MM.1S (cell line): ENCODE results near the gene B4GALNT3.

Experiments used
- DNase-seq: peaks from one replicate; pipeline ENCODE4 v3.0.0-alpha.2; 2015
- H2AFZ ChIP-seq: fragments of 300-600 bp; sonication (generic); 2 replicates; pipeline ENCODE4 v1.6.0; 2016; ENCODE audit warnings: antibody characterized with exemption, low read length
- H3F3A ChIP-seq: fragments of 300-600 bp; sonication (generic); 2 replicates; pipeline ENCODE4 v1.6.1; 2016; ENCODE audit warnings: mild to moderate bottlenecking, antibody characterized with exemption, low read length, moderate library complexity, mixed read lengths; ENCODE audit not compliant: insufficient read depth
- H3K27ac ChIP-seq: fragments of 300-600 bp; sonication (generic); 2 replicates; pipeline ENCODE4 v1.5.1; 2016; ENCODE audit warnings: mild to moderate bottlenecking, low read length
- H3K27me3 ChIP-seq: fragments of 300-600 bp; sonication (generic); replicated peaks from 2 replicates; pipeline ENCODE4 v1.6.0; 2016; ENCODE audit warnings: low read length; ENCODE audit not compliant: insufficient read depth
- H3K36me3 ChIP-seq: fragments of 300-600 bp; sonication (generic); replicated peaks from 2 replicates; pipeline ENCODE4 v1.6.1; 2016; ENCODE audit warnings: mild to moderate bottlenecking, low read length, mixed read lengths; ENCODE audit not compliant: insufficient read depth
- H3K4me1 ChIP-seq: fragments of 300-600 bp; sonication (generic); 2 replicates; pipeline ENCODE4 v1.6.1; 2016; ENCODE audit warnings: low read length, mixed read lengths
- H3K4me2 ChIP-seq: fragments of 300-600 bp; sonication (generic); 2 replicates; pipeline ENCODE4 v1.6.0; 2016; ENCODE audit warnings: low read depth, low read length
- H3K4me3 ChIP-seq: fragments of 300-600 bp; sonication (generic); 2 replicates; pipeline ENCODE4 v1.5.1; 2016; ENCODE audit warnings: low read length, mixed read lengths
- H3K79me2 ChIP-seq: fragments of 300-600 bp; sonication (generic); 2 replicates; pipeline ENCODE4 v1.6.1; 2016; ENCODE audit warnings: mixed run types, low read length, mixed read lengths
- H3K9ac ChIP-seq: fragments of 300-600 bp; sonication (generic); 2 replicates; pipeline ENCODE4 v1.6.1; 2016; ENCODE audit warnings: low read length, mixed read lengths
- H3K9me2 ChIP-seq: fragments of 300-600 bp; sonication (generic); replicated peaks from 2 replicates; pipeline ENCODE4 v1.6.1; 2016; ENCODE audit warnings: mild to moderate bottlenecking, low read length, mixed read lengths; ENCODE audit not compliant: insufficient read depth
- H3K9me3 ChIP-seq: fragments of 300-600 bp; sonication (generic); replicated peaks from 2 replicates; pipeline ENCODE4 v1.6.1; 2016; ENCODE audit warnings: mild to moderate bottlenecking, low read length, mixed read lengths; ENCODE audit not compliant: insufficient read depth
- H4K20me1 ChIP-seq: fragments of 300-600 bp; sonication (generic); 2 replicates; pipeline ENCODE4 v1.6.1; 2016; ENCODE audit warnings: mild to moderate bottlenecking, low read length, moderate library complexity, mixed read lengths; ENCODE audit not compliant: insufficient read depth
- EZH2 ChIP-seq: fragments of 300-600 bp; sonication (generic); optimal IDR thresholded peaks from 2 replicates; pipeline ENCODE3; 2017; ENCODE audit warnings: low read depth, mild to moderate bottlenecking, antibody characterized with exemption, low read length, mixed read lengths
- EZH2phosphoT487 ChIP-seq: fragments of 300-600 bp; sonication (generic); IDR thresholded peaks from 2 replicates; pipeline ENCODE4 v1.6.1; 2018; ENCODE audit warnings: antibody characterized with exemption, low read length
- TF ChIP-seq, protein P1 (sequence below): fragments of 300-600 bp; sonication (generic); IDR thresholded peaks from 2 replicates; pipeline ENCODE4 v1.5.1; 2016; ENCODE audit warnings: antibody characterized with exemption, low read length, mixed read lengths

The B4GALNT3 gene

DNA sequence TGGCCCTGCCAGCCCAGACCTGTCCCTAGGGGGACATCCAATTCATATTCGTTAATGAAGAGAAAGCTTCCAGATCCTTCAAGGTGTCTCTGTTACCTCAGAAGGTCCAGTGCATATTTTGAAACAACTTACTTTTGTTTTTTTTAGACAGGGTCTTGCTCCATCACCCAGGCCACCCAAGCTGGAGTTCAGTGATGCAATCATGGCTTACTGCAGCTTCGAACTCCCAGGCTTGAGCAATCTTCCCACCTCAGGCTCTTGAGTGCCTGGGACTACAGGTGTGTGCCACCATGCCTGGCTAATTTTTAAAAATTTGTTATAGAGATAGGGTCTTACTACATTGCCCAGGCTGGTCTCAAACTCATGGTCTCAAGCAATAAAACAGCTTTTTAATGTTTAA, 48.4 kb downstream of the B4GALNT3 start:
- Histone ChIP-seq H3K4me1 (no peaks in the 10 kb centered on the region), H3K79me2 (no peaks in the 10 kb centered on the region), H3K27ac (no peak overlapping the region), H3K9ac (no peak overlapping the region), H3K27me3 (no peaks in the 10 kb centered on the region), H2AFZ (no peak overlapping the region), H3F3A (no peaks in the 10 kb centered on the region), H3K4me2 (no peak overlapping the region), H4K20me1 (no peaks in the 10 kb centered on the region), H3K4me3 (no peak overlapping the region), H3K9me2 (no peaks in the 10 kb centered on the region), H3K9me3 (no peaks in the 10 kb centered on the region), H3K36me3 (no peaks in the 10 kb centered on the region)
- TF ChIP-seq, protein P1, sequence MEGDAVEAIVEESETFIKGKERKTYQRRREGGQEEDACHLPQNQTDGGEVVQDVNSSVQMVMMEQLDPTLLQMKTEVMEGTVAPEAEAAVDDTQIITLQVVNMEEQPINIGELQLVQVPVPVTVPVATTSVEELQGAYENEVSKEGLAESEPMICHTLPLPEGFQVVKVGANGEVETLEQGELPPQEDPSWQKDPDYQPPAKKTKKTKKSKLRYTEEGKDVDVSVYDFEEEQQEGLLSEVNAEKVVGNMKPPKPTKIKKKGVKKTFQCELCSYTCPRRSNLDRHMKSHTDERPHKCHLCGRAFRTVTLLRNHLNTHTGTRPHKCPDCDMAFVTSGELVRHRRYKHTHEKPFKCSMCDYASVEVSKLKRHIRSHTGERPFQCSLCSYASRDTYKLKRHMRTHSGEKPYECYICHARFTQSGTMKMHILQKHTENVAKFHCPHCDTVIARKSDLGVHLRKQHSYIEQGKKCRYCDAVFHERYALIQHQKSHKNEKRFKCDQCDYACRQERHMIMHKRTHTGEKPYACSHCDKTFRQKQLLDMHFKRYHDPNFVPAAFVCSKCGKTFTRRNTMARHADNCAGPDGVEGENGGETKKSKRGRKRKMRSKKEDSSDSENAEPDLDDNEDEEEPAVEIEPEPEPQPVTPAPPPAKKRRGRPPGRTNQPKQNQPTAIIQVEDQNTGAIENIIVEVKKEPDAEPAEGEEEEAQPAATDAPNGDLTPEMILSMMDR = no peak
- TF ChIP-seq EZH2phosphoT487 = no peak
- no peak for TF ChIP-seq EZH2
- no peak for DNase-seq

GRCh38 chr12:508795-509194, 49.1 kb downstream of the B4GALNT3 start:
- H3K4me2 ChIP-seq = no peak overlapping the region
- H3K27me3 ChIP-seq = no peaks in the 10 kb centered on the region
- no peak for DNase-seq
- no peaks in the 10 kb centered on the region for H3K4me1 ChIP-seq
- no peaks in the 10 kb centered on the region for H3F3A ChIP-seq
- no peak overlapping the region for H3K9ac ChIP-seq
- H3K36me3 ChIP-seq = no peaks in the 10 kb centered on the region
- no peak overlapping the region for H2AFZ ChIP-seq
- TF ChIP-seq EZH2phosphoT487 (no peak), EZH2 (no peak)
- TF ChIP-seq, protein P1 = no peak
- H3K27ac ChIP-seq = no peak overlapping the region
- H3K79me2 ChIP-seq = no peaks in the 10 kb centered on the region
- no peaks in the 10 kb centered on the region for H3K9me3 ChIP-seq
- H3K9me2 ChIP-seq = no peaks in the 10 kb centered on the region
- no peaks in the 10 kb centered on the region for H4K20me1 ChIP-seq
- no peak overlapping the region for H3K4me3 ChIP-seq

DNA sequence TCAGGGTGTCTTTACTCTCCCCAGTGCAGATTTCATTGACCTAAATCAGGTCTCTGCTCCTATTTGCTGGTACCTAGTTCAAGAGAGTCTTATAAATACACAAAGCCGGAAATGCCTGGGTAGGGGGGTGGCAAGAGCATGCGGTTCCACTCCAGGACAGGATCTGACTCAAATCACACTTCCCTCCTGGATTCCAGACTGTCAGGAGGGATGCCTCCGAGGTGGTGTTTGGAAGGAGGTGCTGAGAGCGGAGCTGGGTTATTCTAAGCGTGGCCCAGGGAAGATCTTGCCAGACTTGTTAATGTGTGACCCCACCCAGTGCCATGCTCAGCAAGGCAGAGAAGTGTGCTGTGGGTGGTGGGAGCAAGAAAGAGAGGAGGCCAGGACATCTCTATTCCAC, 49.8 kb downstream of the B4GALNT3 start:
- H2AFZ ChIP-seq = no peak overlapping the region
- H3K79me2 ChIP-seq = no peaks in the 10 kb centered on the region
- H3K36me3 ChIP-seq = no peaks in the 10 kb centered on the region
- DNase-seq = no peak
- no peak overlapping the region for H3K9ac ChIP-seq
- TF ChIP-seq EZH2 (no peak), EZH2phosphoT487 (no peak)
- TF ChIP-seq, protein P1 = no peak
- no peaks in the 10 kb centered on the region for H3K9me3 ChIP-seq
- H3K27me3 ChIP-seq = no peaks in the 10 kb centered on the region
- H3K9me2 ChIP-seq = no peaks in the 10 kb centered on the region
- no peaks in the 10 kb centered on the region for H3K4me1 ChIP-seq
- H3K27ac ChIP-seq = no peak overlapping the region
- H4K20me1 ChIP-seq = no peaks in the 10 kb centered on the region
- H3K4me3 ChIP-seq = no peak overlapping the region
- no peaks in the 10 kb centered on the region for H3F3A ChIP-seq
- no peak overlapping the region for H3K4me2 ChIP-seq
